ENCODE data around the gene RNF6.
A peak's percentile ranks its signal among the peaks of the same experiment; 100 is the strongest.
"Not testable (repeated sequence)": the region's sequence is repeated elsewhere in the genome, so short reads cannot be mapped to it uniquely, and the experiment has no call there.

Gene RNF6

GRCh38 chr13:26221721-26222519 lies at the start of gene RNF6:
RNF6 (minus strand) TSS chr13:26222314; CDS start chr13:26219649, 2,665 bp downstream.
- DNase-seq: peak; percentile 81

GRCh38 chr13:26270707-26271106 lies 48.6 kb upstream of the RNF6 start:
- DNase-seq: no peak

- DNase-seq: no peak
Measured at GRCh38 chr13:26266311-26266710, 44.2 kb upstream of the RNF6 start.

GRCh38 chr13:26262156-26262555 lies 40.0 kb upstream of the RNF6 start:
- DNase-seq: no peak

DNA sequence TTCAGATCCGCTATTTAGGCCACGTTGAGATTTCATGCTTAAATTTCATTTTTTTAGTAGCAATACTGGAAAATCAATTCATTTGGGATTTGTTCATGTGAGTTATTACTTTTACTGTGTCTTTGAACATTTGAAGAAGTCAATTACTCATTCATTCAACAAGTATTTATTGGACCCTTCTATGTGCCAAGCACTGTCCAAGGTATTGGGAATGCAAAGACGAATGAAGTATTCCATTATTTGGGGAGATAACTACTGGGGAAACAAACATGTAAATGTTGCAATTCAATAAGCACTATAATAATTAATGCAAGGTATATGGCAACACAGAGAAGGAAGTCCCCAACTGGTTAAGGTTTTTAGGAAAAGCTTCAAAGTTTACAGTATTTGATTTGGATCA lies 37.5 kb upstream of the RNF6 start:
- DNase-seq: no peak

DNA sequence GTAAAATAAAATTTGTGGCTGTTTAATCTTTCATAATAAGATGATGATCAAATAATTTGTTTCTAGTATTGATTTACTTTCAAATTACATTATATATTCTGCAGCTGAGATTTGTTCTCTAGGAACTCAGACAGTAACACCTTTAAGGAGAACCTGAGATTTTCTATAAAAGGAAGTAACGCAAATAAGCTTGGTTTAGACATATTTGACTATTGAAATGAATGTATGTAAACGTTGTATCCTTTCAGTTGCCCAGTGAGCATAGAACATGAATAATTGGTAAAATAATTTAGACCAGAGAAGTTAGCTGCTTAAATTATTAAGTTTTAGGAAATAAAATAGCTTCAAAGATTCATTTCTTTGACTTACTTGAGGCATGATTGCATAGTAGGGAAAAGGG lies 34.9 kb upstream of the RNF6 start:
- DNase-seq: no peak

DNA sequence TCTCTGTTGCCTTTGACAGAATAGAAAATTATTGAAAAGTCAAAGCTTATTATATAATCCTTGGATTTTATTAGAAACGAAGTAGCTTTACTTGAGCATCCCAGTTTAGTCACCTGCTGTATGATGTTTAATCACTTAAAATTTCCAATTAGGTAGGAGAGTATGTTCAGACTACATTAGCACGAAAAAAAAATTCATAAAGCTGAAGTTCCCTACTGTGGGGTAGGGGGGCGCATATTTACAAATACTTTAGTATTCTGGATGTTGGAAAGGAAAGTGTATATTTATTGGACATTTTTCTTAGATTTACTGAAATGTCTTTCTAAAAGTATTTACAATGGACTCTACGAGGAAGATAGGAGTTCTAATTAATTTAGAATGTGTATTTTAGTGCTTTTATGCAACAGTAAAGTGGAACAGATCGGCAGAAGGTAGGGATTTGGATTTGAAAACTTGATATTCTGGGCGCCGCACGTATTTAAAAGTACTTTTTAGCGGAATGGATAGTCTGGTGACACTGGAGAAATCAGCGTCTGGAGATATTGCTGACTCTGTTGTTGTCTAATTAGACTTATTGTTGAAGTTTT lies 33.7 kb upstream of the RNF6 start:
- DNase-seq: no peak

- DNase-seq: no peak
Measured at GRCh38 chr13:26255115-26255514, 33.0 kb upstream of the RNF6 start.

DNA sequence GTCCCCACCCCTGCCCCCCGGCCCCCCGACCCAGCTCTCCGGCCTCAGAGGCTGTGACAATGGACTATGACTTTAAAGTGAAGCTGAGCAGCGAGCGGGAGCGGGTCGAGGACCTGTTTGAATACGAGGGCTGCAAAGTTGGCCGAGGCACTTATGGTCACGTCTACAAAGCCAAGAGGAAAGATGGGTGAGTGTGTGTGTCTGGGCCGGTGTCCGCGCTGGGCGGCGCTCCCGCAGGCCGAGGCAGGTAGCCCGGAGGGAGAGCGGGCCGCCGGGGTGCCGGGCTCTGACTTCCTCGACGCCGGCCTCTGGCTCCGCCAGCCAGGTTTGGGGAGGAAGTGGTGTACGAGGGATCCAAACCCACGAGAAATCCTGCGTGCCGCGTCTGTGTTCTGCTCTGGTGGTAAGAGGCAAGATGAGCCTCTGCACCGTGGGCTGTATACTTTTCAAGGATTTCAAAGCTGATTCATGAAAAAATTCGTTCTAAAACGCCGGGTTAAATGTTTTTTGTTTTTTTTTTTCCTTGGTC lies 32.5 kb upstream of the RNF6 start:
- peak; percentile 44 for DNase-seq

- peak; percentile 87 for DNase-seq
Measured at GRCh38 chr13:26253787-26254582, 31.9 kb upstream of the RNF6 start, which contains the start of gene CDK8. CDK8 (plus strand) TSS chr13:26254129; CDS start chr13:26254642, 513 bp downstream.

DNA sequence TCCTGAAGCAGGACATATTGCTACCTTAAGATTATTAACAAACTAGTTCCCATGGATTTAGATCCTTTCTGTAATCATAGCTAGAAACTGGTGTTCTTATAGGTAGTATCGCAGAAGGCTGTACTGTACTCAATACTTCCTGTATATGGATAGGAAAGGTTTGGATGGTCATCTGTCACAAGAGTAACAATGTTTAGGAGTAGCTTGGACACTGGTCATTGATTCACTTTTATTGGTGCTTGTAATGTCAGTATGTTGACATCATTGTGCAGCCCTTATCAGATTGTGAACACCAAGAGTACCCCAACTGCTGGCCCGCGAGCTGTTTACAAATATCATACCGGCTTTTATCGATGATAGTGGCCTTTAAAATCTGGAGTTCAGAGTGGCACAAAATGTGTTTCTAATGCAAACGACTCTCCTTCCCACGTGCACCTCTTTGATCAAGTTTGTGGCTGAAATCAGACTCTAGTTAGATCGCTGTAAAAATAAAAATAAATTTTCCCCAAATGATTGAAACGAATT lies 31.2 kb upstream of the RNF6 start:
- DNase-seq: no peak

DNA sequence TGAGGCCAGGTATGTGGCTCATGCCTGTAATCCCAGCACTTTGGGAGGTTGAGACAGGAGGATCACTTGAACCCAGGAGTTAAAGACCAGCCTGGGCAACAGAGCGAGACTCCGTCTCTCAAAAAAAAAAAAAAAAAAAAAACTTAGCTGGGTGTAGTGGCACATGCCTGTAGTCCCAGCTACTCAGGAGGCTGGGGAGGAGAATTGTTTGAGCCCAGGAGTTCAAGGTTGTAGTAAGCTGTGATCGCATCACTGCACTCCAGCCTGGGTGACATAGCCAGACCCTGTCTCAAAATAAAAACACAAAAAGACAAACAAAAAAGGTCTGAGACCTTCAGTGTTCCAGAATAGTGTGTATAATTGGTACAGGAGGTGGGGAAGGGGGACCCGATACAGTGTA lies 29.9 kb upstream of the RNF6 start:
- DNase-seq: not testable (repeated sequence)

GRCh38 chr13:26249551-26249950 lies 27.4 kb upstream of the RNF6 start:
- no peak for DNase-seq

- no peak for DNase-seq
Measured at GRCh38 chr13:26247608-26248007, 25.5 kb upstream of the RNF6 start.

DNA sequence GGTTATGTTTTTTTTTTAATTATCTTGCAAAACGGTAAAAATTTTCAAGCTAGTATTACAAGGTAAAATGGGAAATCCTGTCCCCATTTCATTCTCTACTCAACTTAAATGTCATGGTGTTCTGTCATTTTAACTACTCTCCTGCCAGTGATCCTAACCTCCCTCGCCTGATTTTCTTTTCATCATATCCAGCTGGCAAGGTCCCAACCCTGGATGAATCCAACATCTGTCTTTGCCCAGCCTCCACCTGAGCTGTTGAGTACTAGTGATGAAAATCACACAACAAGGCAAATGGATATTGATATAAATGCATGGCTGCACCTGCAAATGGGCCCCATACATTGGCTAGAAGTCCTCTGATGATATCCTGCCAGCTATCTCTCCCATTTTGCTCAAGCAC lies 24.9 kb upstream of the RNF6 start:
- DNase-seq: no peak

DNA sequence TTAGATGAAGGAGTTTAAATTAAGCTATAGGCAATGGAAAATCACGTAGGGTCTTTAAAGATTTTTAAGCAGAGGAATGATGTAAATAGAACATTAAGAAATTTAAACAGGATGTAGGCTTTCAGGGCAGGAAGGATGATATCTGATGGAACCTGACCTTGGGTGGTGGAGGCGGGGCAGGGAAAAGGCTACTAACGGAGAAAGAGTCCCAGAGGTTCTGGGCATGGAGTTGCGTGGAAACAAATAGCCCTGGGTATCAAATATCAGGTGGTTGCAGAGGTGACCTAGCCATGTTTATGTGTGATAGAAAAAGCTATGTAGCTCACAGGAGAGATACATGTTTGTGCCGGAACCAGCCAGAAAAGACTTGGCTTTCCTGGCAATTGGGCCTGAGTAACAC lies 24.0 kb upstream of the RNF6 start:
- DNase-seq: no peak

- DNase-seq: no peak
Measured at GRCh38 chr13:26236296-26236695, 14.2 kb upstream of the RNF6 start.

GRCh38 chr13:26230703-26231102 lies 8.6 kb upstream of the RNF6 start:
- no peak for DNase-seq

- no peak for DNase-seq
Measured at GRCh38 chr13:26229080-26229615, 7.0 kb upstream of the RNF6 start.

DNA sequence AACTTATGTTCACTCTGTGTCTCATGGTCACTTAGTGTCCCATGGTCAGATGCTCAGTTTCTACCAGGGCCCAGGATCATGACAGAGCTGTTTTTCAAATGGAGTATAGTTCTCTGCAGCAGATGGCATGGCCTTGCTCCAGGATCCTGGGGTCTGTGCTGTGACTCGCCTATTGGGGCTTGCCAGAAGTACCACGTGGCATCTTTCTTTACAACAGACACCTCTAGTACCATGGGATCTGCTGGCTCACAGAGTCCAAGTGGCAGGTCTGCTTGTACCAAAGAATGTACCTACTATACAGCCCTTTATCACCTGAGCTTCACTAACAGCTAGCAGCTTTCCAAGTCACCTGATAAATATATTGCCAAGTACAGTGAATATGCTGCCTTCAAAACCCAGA lies 6.0 kb upstream of the RNF6 start:
- no peak for DNase-seq

- no peak for DNase-seq
Measured at GRCh38 chr13:26227166-26227971, 5.3 kb upstream of the RNF6 start.

Data from activated CD8-positive, alpha-beta memory T cell treated with anti-CD3 and anti-CD28 coated beads, Interleukin-2, amount 50 U/mL, for 4 hours (primary cell).